ENCODE measurements around the gene AP1G1.
A peak's percentile ranks its signal among the peaks of the same experiment; 100 is the strongest.

Gene AP1G1

DNA sequence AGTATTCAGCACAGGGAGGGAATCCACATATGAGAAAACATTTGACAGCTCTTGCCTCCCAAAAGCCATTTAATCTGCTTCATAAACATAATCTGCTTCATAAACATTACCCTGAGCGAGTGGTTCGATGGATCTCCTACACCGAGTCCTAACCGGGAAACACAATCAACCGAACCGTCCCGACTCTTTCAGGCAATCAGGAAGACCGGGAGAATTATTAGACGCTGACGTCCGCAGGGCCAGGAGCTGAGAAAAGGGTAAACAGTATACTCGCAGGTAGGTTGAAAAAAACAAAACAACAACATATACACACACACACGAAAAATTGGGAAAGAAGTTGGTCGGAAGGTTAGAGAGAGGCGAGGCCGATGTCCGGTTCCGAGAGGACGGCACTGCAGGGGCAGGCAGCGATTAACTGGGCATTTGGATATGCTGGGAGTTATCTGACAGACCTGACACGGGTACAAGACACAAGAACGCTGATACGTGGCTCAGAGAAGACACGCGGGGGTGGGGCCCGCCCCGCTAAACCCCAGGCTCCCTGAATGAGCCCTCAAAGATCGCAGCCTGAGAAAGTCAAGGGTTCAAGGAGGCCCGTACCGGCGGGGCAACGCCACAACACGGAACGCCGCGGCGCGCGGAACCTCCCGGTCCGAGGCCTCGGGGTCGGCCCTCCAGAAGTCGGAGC, 585 bp downstream of the AP1G1 start:
- no peaks in the 10 kb centered on the region for H3K9me2 ChIP-seq (replicated peaks; ENCODE audit: control insufficient read depth, low read length)
- H3K4me2 ChIP-seq (ENCODE audit: low read length): peak overlapping the region; percentile 87
- H4K20me1 ChIP-seq (ENCODE audit: control insufficient read depth, insufficient read depth, low read depth, low read length): peaks cover 4% of the 10 kb centered on the region; the same call in 1 of the 2 replicates
- TF ChIP-seq, protein P1, sequence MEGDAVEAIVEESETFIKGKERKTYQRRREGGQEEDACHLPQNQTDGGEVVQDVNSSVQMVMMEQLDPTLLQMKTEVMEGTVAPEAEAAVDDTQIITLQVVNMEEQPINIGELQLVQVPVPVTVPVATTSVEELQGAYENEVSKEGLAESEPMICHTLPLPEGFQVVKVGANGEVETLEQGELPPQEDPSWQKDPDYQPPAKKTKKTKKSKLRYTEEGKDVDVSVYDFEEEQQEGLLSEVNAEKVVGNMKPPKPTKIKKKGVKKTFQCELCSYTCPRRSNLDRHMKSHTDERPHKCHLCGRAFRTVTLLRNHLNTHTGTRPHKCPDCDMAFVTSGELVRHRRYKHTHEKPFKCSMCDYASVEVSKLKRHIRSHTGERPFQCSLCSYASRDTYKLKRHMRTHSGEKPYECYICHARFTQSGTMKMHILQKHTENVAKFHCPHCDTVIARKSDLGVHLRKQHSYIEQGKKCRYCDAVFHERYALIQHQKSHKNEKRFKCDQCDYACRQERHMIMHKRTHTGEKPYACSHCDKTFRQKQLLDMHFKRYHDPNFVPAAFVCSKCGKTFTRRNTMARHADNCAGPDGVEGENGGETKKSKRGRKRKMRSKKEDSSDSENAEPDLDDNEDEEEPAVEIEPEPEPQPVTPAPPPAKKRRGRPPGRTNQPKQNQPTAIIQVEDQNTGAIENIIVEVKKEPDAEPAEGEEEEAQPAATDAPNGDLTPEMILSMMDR (IDR thresholded peaks at IDR 0.05; ENCODE audit: low read depth, low read length, poor library complexity, severe bottlenecking): no peak
- TF ChIP-seq EZH2phosphoT487 (IDR thresholded peaks at IDR 0.05; ENCODE audit: borderline replicate concordance, low read length): no peak
- peak overlapping the region; percentile 93 for H3K4me3 ChIP-seq (ENCODE audit: low read length)
- H3K27ac ChIP-seq (ENCODE audit: low read depth, low read length): peak overlapping the region; percentile 74
- H3K4me1 ChIP-seq (ENCODE audit: control insufficient read depth, low read length): peaks cover 23% of the 10 kb centered on the region
- H3K36me3 ChIP-seq (ENCODE audit: control insufficient read depth, low read length): peaks cover 24% of the 10 kb centered on the region
- no peaks in the 10 kb centered on the region for H3K9me3 ChIP-seq (ENCODE audit: control insufficient read depth, insufficient read depth, low read length)
- no peaks in the 10 kb centered on the region for H3K27me3 ChIP-seq (ENCODE audit: control insufficient read depth, low read length)
- H3K79me2 ChIP-seq (ENCODE audit: control insufficient read depth, low read length): peaks cover 57% of the 10 kb centered on the region
- no peaks in the 10 kb centered on the region for H3F3A ChIP-seq (ENCODE audit: control insufficient read depth, insufficient read depth)

DNA sequence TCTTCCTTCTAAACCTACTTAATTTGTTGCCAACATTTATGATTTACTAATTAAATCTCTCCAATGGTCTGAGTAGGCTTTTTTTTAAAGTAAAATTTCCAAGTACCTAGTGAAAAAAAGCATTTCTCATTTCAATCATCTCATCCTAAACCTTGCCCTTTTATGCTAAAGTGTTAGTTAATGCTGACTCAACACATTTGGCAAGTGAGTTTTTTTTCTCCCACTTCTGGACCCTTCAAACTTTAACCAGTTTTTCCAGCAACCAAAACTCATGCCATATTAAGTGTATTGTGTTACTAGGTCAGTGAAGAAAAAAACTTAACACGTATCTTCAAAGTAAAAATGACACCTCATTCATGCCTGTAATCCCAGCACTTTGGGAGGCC, 5.3 kb downstream of the AP1G1 start:
- Histone ChIP-seq H3K9me3 (ENCODE audit: control insufficient read depth, insufficient read depth, low read length) (no peaks in the 10 kb centered on the region), H3K4me3 (ENCODE audit: low read length) (no peak overlapping the region), H3K4me1 (ENCODE audit: control insufficient read depth, low read length) (peaks cover 15% of the 10 kb centered on the region), H3K9me2 (replicated peaks; ENCODE audit: control insufficient read depth, low read length) (no peaks in the 10 kb centered on the region), H3K27ac (ENCODE audit: low read depth, low read length) (no peak overlapping the region), H3F3A (ENCODE audit: control insufficient read depth, insufficient read depth) (no peaks in the 10 kb centered on the region), H3K79me2 (ENCODE audit: control insufficient read depth, low read length) (peaks cover 93% of the 10 kb centered on the region), H3K4me2 (ENCODE audit: low read length) (no peak overlapping the region), H4K20me1 (ENCODE audit: control insufficient read depth, insufficient read depth, low read depth, low read length) (peaks cover 6% of the 10 kb centered on the region; the same call in 1 of the 2 replicates), H3K36me3 (ENCODE audit: control insufficient read depth, low read length) (peaks cover 34% of the 10 kb centered on the region), H3K27me3 (ENCODE audit: control insufficient read depth, low read length) (no peaks in the 10 kb centered on the region)
- no peak for TF ChIP-seq EZH2phosphoT487 (IDR thresholded peaks at IDR 0.05; ENCODE audit: borderline replicate concordance, low read length)
- TF ChIP-seq, protein P1 (IDR thresholded peaks at IDR 0.05; ENCODE audit: low read depth, low read length, poor library complexity, severe bottlenecking): no peak

DNA sequence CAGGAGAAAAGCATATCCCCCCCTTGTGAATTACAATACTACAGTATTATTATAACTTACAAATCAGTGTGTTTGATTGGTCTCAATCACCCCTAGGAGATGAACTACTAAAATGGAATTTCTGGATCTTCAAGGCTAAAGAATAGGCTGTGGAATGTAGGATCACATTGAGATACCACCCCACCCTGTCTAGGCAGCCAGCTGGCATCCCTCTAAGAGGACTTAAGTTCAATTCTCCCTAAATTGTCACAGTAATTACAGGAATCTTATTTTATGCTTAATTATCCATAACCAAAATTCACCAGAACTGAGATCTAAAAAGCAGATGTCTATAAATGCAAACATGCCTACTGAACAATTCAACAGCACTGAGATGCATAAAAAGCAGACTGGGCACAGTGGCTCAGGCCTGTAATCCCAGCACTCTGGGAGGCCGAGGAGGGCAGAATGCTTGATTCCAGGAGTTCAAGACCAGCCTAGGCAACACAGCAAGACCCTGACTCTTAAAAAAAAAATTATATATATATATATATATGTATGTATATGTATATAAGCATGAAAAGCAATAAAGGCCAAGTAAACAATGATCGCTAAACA, 12.0 kb downstream of the AP1G1 start:
- Histone ChIP-seq H3K36me3 (ENCODE audit: control insufficient read depth, low read length) (peaks cover 16% of the 10 kb centered on the region), H3K27ac (ENCODE audit: low read depth, low read length) (no peak overlapping the region), H3K9me2 (replicated peaks; ENCODE audit: control insufficient read depth, low read length) (no peaks in the 10 kb centered on the region), H3K79me2 (ENCODE audit: control insufficient read depth, low read length) (peaks cover 93% of the 10 kb centered on the region), H3K4me2 (ENCODE audit: low read length) (no peak overlapping the region), H3K27me3 (ENCODE audit: control insufficient read depth, low read length) (no peaks in the 10 kb centered on the region), H3K4me1 (ENCODE audit: control insufficient read depth, low read length) (no peaks in the 10 kb centered on the region), H3K9me3 (ENCODE audit: control insufficient read depth, insufficient read depth, low read length) (no peaks in the 10 kb centered on the region), H3K4me3 (ENCODE audit: low read length) (no peak overlapping the region), H4K20me1 (ENCODE audit: control insufficient read depth, insufficient read depth, low read depth, low read length) (peaks cover 14% of the 10 kb centered on the region), H3F3A (ENCODE audit: control insufficient read depth, insufficient read depth) (no peaks in the 10 kb centered on the region)
- TF ChIP-seq, protein P1 (IDR thresholded peaks at IDR 0.05; ENCODE audit: low read depth, low read length, poor library complexity, severe bottlenecking): no peak
